ENCODE results near the gene RAP1GAP.

The RAP1GAP gene
- 0.56 reads per million for total RNA-seq

DNA sequence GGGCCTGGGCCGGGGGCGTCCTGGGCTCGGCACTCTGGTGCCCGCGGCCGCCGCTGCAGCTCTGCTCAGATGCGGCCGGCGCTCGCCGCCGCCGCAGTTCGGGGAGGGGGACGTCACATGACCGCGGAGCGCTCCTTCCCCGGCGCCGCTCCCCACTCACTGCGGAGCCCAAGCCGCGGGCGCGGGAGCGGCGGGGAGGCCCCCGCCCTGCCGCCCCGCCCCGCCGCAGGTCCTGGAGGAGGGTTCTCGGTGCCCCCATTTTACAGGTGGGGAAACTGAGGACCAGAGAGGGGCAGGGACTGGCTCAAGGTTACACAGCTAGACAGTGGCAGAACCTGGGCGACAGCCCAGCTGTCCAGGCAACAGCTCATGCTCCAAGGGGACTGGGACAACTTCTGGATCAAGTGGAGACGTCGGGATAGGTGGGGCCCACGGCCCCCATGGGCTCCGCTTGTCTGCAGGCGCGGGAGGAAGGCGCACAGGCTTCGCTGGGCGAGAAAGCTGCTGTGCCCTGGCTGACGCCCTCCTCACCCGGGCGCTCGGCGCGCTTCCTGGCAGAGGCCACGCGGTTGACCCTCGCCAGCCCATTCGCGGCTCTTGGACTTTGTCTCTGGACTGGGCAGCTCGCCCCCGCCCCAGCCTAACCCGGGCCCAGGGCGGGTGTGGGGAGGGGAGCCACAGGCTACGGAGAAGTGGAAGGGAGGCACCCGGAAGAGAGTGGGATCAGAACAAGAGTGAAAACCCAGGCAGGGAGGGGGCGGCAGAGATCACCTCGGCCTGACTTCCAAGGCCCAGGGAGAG, at the start of gene RAP1GAP:
Gene RAP1GAP, minus strand, starts transcription at position 100 of the 801 bp plus-strand sequence. CDS start 49,325 bp downstream, outside the sequence.
- peak; percentile 16 for DNase-seq

DNA sequence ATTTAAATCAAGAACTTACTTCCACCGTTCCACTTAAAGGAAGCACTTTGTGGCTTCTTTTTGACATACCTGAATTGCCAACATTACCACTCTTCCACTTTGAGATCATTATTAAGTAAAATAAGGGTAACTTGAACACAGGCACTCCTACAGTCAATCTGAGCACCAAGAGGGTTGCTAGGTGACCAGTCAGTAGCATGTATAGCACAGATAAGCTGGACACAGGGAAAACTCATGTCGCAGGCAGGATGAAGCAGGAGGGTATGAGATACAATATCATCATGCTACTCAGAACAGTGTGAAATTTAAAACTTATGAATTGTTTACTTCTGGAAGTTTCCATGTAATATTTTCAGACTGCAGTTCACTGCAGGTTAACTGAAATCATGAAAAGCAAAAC, 47.0 kb upstream of the RAP1GAP start:
- DNase-seq = no peak

DNA sequence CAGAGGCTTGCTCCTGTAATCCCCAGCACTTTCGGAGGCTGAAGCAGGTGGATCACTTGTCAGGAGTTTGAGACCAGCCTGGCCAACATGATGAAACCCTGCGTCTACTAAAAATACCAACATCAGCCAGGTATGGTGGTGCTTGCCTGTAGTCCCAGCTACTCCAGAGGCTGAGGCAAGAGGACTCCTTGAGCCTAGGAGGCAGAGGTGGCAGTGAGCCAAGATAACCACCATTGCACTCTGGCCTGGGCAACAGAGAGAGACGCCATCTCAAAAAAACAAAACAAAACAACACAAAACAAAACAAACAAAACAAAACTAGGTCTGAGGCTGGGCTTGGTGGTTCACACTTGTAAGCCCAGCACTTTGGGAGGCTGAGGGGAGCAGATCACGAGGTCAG, 38.7 kb upstream of the RAP1GAP start:
- DNase-seq = no peak

DNA sequence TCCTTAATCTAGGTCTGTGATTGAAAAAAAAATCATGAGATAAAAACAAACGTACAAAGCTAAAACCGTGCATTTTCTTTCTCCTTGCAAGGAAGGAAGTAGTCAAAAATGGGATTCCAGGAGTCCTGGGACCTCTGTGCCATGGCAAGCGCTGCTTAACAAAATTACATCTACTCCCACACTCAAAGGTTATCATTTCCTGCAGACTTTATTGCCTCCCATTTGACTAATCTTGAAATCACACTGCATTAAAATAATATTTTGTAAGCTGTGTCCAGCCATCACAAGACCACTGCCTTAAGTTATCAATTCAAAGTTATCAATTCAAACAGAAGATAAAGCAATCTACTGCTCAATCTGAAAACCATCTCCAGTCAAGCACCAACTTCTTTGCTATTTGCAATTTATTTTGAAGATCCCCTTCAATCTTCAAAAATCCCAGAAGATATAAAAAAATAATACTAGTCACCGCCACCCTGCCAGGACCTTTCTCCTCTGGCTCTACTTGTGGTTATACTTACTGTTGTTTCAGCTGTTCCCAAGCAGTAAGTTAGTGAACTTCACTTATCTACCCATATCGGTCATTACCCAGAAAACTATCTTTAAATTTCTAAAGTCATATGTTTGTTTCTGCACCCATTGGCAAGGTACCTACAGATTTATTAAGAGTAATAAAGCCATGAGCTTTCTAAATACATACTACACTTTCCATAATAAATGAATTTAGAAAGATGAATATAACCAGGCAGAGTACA, 38.1 kb upstream of the RAP1GAP start:
- no peak for DNase-seq

DNA sequence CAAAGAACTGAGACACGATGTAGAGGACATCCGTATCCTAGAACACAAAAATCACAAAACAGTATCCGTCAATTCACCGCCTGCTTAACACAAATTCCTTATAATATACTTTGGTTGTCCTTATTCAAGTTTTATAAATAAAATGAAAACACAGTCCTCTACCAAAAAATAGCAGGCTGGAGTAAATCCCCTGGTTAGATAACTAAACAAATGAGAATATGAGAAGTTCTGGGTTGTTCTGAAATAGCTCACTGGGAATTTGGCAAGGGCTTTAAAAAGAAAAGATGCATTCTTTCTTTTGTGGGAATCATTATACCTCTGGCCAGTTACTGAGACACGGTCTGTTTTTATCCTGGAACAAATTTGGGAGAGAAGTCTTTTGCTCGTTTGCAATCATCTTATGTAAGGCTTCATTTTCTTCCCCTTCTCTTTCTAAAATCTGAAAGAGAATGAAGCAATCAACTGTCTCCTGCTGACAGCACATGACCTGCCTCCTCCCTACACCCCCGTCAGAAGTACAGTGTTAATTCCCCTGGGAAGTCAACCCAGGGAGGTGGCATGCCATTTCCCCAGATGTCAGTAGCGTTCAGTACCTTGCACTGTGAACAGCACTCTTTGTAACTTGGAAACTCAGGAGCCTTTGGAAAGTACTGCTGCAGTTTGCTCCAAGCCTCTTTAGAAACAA, 37.1 kb upstream of the RAP1GAP start:
- no peak for DNase-seq

DNA sequence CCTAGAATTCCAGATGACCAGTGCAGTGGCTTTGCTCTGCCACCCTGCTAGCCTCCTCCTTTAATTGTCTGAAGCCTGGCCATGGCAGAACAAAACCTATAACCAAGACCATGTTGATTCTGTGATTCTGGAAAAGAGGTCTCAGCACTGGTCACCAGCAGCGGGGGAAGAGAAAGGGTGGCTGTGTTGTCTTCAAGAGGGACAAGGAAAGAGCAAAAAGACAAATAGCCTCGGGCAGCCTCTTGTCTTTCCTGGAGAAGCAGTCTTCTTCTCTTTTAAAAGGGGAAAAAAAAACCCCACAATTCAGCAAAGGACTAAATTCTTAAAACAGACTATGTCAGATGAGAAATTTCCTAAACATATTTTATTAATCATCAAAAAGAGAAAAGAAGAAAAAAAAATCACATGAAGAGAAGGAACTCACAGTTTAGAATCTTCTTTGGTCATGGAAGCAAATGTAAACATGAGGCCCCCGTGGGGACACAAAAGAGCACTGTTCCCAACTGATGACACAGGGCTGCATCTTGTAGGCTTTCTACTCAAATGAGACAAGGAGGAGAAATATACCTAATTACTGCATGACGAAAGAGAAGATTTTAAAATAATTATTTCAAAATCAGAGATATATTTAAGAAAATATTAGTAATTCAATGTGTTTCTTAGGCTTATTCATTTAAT, 36.3 kb upstream of the RAP1GAP start:
- no peak for DNase-seq

DNA sequence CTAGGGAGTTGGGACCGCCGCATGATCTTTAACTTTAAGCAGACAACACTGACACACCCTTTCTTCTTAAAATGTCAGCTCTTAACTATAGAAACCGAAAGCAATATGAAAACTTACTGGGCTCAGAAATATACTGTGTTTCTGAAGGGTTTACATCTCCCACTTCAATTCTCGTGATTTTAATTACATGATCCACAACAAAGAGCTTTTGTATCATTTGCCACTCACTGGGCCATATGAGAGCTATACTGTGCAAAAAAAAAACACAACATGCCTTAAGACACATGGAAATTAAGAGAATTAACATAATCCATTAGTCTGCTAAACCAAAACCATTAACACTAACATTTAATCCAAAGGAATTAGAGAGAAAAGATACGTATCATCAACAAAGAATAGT, 35.0 kb upstream of the RAP1GAP start:
- DNase-seq = no peak

DNA sequence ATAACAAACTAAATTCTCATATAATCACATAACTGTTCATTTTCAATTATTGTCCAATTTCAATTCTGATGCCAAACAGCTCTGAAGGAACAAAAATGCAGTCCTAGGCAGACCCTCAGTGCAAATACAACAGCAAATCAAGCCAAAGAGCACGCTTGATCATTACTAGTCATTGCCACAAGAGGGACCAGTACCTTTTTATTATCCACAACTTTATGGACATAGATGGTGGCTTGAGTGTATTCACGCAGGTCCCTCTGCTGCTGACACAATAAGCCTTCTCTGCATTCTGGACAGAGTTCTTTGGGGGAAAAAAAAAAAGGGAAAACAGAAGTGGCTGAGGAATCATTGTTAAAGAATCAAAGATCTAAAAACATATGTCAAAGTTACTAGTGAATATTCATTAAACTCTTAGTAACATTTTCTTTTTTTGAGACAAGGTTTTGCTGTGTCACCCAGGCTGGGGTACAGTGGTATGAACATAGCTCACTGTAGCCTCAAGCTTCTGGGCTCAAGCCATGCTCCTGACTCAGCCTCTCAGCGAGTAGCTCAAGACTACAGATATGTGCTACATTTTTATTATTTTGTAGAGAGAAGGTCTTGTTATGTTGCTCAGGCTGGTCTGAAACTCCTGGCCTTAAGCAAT, 34.3 kb upstream of the RAP1GAP start:
- DNase-seq = no peak

DNA sequence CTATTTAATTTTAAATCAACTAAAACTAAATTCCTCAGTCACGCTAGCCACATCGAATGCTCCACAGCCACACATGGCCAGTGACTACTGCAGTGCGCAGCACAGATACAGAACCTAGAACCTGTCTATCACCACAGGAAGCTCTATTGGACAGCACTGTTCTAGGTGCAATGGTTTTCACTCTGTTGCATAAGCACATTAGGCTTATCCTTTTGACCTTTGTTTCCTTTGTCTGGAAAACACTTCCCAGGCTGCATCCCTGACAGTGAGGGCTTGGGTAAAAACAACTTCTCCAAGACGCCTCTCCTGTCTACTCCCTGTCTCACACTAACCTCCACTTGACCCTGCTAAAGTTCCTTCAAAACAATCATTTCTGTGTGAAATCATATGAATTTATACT, 33.6 kb upstream of the RAP1GAP start:
- no peak for DNase-seq

DNA sequence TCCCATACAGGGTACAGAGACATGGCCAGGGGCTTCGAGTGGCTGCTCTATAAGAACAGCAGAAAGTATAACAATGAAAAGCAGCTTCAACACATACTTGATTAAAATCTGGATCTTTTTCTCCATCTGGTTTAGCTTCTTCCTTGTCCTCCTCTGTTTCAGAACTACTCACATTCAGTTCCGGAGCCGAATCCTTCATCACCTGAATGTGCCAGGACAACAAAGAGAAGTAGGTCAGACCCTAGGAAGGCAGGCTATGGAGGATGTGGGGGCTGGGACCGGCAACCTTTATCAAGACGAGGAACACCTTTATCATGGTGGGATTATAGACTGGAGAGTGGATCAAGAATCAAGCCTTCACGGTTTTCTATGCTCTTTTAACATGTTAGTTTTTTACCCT, 32.2 kb upstream of the RAP1GAP start:
- DNase-seq = no peak

DNA sequence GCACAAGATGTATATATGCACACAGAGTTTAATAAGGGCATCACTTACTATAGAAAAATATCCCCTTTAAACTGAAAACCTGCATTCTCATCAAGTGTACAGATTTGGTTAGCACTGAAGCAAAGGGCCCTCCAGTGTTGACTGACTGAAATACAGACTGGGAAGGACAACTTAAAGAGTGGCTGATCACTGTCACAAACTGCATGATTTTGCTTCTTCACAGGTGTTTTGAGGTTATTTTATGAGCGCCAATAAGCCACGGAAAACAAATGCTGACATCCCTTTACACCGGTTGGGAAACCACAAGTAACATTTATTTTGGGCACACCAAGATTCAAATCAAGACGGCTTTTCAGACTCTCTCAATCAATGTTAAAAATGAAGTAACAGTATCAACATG, 30.9 kb upstream of the RAP1GAP start:
- DNase-seq = no peak

DNA sequence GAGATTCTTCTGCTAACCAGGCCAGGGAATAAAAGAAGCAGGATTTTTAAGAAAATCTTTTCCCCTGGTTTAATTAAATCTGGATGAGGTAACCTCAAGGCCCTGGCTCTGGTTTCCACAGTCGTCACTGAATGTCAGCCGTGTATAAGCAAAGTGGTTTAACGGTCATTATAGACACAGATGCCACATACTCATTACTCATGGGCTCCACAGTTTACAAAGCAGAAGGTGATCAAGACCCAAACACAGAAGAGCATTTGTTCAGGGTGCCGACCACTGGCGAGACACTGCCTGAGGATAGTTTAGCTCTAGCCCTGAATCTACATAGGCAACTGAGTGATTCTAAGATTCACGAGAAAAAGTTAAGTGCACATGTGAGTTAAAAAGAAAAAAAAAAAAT, 27.8 kb upstream of the RAP1GAP start:
- no peak for DNase-seq

DNA sequence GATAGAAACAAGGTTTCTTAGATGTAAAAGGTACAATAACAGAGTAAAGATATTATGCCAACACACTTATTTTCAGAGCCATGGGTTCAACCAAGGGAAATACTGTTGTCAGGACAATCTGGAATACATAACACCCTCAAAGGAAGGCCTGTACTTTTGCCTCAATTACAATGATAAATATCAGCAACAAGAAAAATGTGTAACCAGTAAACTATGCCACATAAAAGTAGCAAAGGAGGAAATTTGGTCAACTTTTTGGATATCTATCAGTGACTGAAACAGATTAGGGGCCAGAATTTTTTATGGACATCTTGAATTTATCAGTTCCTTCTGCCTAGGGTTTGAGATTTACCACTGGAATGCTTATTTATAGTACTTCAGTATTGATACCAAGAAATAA, 24.6 kb upstream of the RAP1GAP start:
- no peak for DNase-seq

DNA sequence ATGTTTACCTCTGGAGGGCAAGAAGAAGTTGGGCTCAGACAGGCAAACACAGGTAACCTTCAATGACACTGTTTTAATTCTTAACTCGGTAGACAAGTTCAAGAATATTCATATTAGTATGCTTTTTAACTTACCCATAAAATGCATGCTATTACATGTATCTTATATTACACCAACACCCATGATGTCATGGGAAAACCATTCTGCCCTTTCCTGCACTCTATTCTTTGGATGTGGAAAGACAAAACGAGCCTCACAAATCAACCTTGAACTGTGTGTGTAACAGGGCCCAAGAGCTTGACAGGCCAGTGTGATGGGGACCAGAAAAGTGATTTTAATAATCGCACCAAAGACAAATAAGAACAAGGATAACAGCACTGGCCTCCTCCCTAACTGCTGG, 22.6 kb upstream of the RAP1GAP start:
- DNase-seq = no peak

DNA sequence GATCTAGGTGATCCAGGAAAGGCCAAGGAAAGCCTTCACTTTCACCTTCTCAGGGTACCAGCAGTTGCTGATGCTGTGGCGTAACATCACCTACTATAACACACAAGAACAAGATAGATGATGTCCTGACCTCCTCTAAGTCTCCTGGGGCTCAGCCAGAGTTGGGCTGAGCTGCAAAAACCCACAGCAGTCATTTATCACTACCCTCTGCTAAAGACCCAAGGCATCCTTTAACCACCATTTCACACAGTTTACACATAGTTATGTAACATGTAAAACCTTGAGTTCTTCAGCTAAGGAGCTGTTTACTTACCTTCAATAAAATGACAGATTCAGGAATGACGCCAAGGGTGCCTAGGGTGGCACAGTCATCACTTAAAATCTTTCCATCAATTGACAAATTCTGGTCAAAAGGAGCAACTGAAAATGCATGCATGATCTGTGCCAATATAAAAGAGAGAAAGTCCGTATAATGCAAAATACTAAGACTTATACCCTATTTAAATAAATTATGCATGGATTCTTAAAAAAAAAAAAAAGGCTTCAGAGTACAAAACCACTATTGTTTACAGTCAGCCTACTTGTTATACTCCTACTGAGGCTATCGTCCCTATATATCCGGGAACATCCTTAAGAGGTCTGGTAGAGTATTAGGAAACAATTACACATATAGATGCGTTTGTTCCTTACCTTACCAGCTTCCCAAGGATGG, 20.7 kb upstream of the RAP1GAP start:
- DNase-seq = no peak

DNA sequence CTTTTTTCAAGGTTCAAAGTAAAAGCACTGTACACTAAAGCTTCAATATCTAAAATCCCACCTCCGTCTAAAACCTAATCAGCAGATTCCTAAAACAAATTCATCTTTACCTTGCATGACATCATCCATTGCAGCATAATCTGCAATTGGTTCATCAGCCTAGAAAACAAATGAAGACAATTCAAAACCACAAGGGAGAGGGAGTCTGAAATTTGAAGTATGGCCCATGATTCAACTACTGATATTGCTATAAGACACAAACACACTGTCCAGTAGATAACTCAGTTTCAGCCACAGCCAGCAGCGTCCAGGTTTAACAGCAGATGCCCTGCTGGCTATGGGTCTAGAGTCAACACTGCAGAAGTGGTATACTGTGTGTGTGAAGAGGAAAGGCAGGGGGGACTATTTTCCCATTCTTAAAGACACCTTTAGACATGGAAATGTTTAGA, 17.9 kb upstream of the RAP1GAP start:
- DNase-seq = no peak

DNA sequence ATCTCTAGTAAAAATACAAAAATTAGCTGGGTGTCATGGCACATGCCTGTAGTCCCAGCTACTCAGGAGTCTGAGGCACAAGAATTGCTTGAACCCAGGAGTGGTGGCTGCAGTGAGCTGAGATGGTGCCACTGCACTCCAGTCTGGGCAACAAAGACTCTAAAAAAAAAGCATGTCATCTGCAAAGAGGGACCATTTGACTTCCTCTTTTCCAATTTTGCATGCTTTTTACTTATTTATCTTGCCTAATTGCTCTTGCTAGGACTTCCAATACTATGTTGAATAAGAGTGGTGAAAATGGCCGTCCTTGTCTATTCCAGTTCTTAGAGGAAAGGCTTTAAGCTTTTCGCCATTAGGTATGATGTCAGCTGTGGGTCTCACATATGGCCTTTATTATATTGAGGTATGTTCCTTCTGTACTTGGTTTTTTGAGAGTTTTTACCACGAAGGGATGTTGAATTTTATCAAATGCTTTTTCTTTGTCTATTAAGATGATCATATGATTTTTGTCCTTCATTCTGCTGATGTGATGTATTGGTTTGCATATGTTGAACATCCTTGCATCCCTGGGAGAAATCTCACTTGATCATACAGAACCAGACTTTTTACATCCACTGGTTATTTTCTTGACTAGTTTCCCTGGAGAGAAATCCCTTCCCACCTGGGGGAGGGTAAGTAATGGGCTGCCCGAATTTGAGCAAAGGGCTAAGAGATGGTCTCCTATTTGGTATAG, 17.0 kb upstream of the RAP1GAP start:
- no peak for DNase-seq

DNA sequence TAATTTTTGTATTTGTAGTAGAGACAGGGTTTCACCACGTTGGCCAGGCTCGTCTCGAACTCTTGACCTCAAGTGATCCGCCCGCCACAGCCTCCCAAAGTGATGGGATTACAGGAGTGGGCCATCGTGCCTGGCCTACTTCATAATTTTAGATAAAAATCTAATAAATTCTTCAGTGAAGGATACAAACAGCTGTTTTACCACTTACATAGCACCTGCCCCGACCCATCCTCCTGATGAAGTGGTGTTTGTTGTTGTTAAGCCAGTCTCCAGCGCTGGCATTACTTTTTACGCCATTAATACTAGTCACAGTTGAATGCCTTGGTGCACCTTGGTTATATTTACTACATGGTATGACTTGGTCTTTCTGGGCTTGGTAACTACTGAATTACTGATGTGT, 12.3 kb upstream of the RAP1GAP start:
- DNase-seq = no peak

DNA sequence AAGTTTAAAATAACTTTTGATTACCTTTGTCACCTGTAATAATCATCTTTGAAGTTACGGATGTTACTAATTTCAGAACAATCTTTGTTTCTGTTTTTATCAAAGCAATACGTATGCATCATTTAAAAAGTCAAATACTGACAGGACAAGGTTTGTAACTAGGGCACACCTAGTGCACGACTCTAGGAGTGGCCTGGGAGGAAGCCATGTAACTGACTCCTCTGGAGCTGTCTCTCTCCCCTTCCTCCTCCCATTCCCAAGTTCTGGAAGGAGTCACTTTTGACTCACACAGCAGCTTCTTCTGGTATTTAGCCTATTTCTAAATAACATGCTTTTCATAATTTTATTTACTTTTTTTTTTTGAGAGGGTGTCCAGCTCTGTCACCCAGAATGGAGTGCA, 11.8 kb upstream of the RAP1GAP start:
- no peak for DNase-seq

DNA sequence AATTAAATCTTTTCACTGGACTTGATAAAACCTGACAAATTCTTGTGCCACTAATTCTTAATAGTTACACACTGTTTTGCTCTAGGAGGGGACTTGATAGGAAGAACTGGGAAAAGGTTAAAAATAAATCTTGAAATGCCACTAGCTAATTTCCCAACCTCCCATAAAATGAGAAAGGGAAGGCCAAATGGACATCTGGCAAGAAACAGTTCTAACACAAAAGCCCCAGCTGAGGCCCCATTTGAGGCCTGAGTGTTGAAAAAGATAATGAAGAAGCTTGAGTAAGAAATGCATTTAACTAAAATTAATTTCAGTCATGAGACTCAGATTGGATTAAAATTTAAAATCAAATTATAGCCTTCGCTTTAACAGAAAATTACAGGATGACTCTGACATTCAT, 11.2 kb upstream of the RAP1GAP start:
- no peak for DNase-seq

DNA sequence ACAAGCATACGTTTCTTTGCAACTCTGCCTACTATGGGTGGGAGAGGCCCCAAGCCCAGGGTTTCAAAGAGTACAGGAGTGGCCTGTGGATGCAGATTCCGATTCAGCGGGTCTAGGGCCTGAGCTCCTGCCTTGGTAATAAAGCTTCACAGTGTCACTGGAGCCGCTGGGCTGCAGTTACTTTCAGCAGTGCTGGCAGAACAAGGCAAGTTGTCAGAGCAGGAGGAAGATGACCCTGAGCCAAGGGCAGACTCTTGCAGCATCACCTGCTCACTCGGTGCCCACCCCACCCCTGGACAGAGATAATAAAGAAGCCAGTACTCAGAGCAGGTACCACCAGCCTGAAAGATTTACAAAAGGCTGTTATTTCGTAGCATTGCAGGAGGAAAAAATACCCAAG, 8.0 kb upstream of the RAP1GAP start:
- DNase-seq = no peak
